Fibroblast of gingiva (primary cell): ENCODE results near the gene CALML4.
"Not testable (repeated sequence)": the region's sequence is repeated elsewhere in the genome, so short reads cannot be mapped to it uniquely, and the experiment has no call there.

Experiments used
- DNase-seq: peaks from one replicate; pipeline ENCODE4 v3.0.0-alpha.2; 2011; ENCODE audit warnings: low read depth

The CALML4 gene

DNA sequence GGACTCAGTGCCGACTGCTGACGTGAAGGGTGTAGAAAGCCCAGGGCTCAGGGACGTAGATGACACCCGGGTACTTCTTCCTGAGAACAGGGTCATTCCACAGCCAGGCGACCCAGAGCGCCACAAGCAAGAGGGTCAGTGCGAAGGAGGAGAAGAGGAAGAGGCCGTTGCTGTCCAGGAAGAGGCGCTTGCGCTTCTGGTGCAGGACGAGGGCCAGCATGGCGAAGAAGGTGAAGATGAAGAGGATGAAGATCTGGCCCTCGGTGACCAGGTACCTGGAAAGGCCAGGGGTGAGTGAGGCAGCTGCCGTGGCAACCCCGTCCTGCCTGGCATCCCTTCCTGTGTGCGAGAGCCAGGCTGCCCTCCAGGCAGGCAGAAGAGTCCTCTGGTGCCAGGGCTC, 3.0 kb upstream of the CALML4 start:
- DNase-seq, result no peak

DNA sequence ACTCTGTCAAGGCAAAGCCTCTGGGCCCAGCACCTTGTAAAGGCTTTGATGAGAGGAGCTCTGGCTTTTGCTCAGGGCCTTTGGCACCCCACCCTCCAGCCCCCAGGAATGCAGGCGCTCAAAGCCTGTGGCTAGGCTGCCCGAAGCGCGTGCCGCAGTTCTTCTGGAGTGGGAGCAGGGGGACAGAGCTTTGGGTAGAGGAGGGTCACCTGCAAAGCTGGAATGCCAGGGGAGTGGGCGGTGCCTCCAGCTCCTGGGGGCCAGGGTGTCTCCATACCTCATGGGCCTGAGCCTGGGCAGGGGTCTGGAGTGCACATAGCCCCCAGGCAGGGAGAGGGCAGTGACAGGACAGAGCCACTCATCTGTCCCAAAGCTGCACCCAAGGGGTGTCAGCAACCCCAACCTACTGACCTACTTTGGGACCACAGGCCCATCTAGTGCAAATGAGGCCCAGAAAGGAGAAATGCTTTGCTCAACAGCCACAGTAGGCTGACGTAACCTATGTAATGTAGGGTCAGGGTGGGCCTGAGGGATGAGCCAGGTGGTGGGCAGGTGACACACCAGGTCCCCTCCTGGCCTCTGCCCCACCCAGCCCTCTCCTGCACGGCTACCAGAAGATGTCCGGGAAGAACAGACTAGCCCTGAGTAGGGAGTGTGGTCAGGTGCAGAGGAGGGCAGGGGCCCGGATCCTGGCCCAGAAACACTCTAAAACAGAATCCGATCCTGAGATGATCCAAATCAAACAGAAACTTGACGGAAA, 2.2 kb upstream of the CALML4 start:
- DNase-seq, result no peak

DNA sequence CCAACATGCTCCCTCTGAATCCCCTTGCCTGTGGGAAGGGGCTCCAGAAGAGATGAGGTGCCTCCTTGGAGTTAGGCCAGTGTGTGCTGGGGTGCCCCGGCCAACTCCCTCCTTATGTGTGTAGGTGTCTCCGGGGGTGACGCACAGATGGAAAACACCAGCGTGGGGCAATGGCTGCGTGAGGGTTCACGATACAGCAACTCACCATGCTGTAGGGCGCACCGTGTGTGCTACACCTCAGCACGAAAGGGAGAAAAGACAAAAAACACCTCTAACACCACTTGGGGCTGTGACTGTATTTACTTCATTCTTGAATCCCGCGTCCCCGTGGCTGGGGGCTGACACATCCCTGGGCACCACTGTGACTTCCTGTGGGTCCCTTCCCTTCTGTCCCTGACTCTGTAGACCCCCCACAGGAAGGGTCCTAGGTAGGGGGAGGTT, 1.6 kb upstream of the CALML4 start:
- DNase-seq, result no peak

GRCh38 chr15:68205954-68206539, 915 bp upstream of the CALML4 start:
- no peak for DNase-seq

DNA sequence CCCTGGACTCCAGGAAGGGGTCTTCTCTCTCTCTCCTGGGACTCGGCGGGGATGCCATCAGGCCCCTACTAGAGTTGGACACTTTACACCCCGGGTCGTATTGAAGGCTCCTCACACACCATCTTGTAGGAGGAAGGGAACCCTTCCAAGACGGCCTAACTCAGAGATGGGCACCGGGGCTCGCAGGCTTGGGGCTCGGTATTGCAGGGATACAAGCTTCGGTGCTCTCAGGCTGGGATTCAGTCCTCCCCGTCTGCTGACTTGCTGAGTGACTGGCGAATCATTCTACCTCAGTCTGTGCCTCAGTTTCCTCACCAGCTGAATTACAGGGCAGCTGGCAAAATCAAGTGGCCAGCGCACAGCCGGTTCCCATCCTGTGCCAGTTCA, 419 bp upstream of the CALML4 start:
- DNase-seq, result no peak

GRCh38 chr15:68204361-68204760, 771 bp downstream of the CALML4 start:
- DNase-seq, result no peak

DNA sequence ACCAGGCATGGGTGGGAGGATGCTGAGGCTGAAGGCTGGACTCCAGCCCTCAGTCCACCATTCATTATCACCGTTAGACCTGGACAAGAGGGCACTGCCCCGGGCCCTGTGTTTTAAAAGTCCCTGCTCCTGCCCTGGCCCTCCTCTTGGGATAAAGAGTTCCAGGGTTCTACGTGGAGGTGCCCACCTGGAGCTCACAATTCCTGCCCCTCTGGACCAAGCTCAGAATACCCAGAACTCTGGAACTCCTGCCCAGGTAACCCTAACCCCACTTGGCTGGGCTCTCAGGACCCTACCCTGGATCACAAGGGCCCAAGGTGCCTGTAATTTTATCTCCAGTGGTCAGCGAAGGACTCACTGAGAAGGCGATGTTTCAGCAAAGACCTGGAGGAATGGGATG, 1.2 kb downstream of the CALML4 start:
- no peak for DNase-seq

GRCh38 chr15:68203486-68203885, 1.6 kb downstream of the CALML4 start:
- no peak for DNase-seq

GRCh38 chr15:68202994-68203393, 2.1 kb downstream of the CALML4 start:
- not testable (repeated sequence) for DNase-seq

DNA sequence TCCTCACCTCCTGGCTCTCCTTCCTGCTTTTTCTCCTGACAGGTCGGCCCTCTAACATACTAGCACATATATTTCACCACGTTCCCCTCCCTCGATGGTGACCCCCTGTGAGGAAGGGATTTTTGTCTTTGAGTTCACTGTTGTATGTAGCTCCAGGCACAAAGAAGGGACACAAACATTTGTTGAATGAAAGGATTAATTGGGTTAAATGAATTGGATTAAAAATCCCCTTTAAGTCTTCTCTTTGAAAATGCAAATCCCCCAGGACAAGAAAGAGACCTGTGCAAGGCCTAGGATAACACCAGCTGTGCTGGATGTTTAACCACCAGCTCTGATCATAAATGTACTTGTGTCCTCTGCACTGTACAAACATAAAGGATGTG, 3.3 kb downstream of the CALML4 start:
- no peak for DNase-seq

DNA sequence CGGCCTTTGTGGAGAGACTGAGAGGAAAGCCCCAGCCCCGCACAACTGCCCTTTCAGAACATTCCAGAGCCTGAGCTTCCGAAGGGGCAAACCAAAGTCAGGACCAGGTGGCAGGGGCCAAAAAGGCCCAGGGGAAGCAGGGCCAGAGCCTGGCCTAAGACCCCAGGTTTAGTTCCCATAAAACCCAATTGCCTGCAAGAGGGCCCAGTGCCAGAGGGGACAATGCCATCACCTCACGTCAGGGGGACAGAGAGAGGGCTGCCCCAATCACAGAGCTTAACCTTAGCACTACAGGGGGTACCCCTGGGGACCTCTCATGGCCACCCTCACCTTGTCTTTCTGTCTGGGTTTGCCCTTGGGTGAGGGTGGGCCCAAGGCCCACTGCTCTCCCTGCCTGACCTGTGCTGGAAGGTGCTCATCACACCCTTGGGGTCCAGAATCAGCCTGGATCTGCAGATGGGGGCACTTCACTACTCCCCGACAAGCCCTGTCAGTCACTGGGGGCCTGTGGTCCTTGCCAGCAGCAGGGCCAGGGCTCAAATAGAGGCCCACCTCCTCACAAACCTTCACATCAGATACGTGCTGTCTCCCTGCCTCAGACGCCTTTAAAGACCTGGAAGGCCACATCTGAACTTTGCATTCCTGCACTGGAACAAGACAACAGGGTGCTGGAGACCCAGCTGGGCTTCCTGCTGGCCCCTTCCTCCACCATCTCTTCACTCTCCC, 3.8 kb downstream of the CALML4 start:
- DNase-seq, result no peak

GRCh38 chr15:68200016-68200861, 4.9 kb downstream of the CALML4 start:
- no peak for DNase-seq

DNA sequence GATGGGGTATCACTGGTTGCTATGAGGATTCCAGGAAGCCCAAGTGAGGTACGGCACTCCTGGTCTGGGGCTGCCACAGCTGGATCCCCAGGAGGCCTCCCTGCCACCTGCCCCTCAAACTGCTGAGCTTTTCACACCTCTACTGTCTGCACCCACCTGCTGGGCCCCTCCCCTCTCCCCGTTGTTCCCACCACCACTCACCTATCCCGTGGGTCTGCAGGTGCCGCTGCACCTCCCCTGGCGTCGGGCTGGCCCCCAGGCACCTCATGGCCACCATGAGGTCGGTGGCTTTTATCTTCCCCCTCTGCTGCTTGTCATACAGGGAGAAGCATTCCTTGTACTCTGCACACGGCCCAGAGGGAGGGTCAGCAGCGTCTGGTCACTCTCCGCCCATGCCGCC, 5.8 kb downstream of the CALML4 start:
- DNase-seq, result no peak

DNA sequence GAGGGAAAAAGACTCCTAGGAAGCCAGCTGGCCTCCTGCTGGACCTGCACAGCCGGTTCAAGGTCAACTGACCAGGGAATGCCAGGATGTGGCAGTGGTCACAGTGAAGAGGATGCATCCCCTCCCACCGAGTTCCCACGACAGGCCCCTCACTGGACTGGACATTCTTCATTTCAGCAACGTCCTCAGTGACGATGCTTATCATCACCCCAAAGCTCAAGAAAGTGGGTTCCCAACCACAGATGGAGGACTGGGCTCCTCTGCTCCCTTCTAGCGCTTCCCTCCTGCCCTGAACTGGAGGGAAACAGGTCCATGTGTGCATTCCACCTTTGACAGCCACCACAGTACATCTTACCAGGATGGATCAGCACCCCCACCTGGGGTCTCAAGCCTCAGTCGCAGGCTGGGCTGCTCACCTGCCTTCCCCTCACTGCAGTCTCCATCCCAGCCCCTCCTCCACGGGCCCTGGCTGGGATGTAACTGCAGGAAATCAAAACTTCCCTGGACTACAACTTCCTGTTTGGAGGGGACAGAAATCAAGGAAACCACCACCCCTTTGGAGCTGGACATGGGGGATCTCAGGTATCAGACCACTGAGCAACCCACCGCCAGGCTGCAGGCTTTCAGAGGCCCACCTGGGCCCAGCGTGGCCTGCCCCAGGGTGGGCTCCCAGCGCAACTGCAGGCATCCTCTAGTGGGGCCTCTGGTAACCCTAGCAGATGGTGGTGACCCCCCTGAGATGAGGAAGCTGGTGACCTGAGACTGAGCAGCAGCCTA, 7.3 kb downstream of the CALML4 start:
- no peak for DNase-seq

DNA sequence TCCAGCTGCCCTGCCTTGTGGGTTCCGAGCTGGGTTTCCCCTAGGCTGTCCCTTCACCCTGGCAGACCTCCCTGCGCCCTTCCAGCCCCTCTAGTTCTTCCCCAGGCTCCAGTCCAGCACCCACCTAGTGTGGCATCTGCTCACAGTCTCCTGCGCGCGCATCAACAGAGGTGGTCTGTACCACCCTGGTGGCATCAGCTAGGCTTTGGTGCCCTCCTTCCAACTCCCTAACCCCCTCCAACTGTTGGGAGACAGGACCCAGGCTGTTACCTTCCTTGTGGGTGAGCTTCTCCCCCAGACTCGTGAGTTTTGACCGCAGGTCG, 8.0 kb downstream of the CALML4 start:
- no peak for DNase-seq

DNA sequence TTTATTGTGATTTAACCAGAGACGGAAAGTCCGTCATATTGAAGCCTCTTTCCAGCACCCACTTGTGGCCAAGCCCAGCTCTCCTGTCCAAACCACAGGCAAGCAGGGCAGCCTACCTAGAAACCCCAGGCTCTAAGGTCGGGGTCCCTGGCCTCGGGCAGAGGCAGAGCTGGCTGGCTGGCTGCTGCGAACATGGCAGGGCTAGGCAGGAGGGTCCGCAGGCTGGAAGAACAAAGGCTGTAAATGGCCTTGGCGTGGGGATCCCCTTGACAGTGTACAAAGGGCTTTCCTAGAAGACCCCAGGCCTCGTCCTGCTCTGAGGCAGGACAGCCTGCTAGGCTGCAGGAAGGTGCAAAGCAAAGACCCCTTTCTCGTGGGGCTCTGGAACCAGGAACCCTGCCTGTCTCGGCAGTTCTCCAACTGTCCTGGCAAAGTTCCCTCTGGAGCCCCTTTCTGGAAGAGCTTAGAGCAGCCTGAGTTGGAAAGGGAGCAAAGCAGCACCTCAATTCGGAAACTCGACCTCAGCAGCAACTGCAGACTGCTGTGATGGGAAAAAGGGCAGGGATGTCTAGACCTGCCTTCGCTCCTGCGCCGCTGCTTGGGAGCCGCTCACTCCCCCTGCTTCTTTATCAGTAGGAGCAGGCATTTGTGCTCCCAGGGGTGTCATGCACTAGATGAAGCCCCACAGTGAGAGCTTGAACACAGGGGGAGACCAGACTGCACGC, 8.5 kb downstream of the CALML4 start:
- no peak for DNase-seq

DNA sequence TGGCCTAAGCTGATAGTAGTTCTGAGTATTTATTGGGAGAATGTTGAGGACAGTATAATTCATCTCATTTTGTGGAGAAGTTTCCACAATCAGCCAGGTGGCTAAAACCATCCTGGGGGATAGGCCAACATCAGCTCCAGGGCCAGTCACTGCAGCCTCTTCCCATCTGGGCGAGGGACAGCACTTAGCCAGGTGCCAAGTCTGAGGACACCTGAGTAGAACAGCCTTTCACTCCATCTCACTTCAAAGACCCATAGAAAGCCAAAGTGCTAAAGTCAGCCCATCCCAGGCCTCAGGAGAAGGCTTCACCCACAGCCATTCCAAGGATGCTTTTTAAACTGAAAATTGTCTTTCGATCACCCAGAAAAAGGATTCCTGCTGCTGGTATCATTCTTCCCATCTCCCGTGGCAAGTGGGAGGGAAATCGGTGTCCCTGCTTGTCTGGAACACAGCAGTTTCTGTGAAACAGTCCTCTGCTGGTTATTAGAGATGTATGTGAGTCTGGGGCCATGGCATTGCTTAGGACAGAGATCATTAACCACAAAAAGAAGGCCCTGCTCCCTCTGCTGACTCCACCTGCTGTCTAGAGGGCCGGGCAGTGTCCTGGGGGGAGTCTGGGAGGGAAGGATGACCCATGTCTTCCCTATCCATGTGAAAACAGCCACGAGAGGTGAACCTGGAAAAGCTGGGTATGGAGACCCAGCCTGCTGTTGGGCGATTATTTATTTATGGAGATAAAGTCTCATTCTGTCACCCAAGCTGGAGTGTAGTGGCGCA, 9.6 kb downstream of the CALML4 start:
- no peak for DNase-seq

DNA sequence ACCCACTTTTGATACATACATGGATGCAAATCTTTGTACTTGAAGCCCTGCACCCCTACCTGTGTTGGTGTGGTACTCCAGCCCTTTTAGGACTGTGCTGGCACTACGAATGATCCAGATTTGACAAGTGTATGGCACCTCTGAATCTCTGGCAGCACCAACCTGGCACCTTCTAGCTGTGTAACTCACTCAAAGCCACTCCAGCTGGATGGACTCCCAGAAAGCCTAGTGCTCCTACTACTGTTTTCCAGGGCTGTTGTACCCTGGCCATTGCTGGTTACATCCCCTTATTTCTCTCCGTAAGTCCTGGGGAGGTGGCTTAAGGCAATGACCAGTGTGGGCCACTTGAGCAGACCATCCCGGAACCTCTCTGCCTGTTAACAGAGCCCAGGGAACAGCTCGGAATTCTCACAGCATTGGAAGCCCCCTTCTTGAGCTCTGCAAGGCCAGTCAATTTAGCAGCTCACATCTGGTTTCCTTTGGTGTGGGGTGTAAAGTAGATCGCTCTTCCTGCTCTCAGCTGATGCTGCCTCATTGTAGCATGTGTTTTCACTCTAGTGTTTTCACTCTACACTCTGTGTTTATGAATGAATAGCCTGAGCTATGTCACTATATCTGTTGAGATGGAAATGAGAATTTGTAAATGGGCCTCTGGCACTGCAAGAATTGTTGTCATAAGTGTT, 12.2 kb downstream of the CALML4 start:
- peak; percentile 33 for DNase-seq

GRCh38 chr15:68192117-68192516, 13.0 kb downstream of the CALML4 start:
- DNase-seq, result no peak

DNA sequence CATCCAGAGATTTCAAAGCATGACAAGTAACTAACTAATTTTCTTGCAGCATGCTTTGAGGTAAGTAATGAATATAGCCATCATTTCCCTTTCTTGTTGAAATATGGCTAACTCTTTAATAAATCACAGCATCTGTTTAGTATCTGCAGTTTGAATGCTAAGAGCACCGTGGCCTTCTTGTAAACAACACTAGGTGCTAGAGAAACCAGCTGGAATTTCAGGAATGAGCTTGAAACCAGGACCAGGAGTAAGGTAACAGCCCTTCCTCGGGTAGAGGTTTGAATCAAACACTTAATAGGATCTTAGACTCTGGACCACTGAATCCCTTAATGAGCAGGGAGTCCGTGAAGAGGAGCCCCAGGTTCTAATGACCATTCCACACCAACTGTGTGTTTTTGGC, 13.6 kb downstream of the CALML4 start:
- no peak for DNase-seq
